ENCODE results near the gene ALOX15.

Gene ALOX15

GRCh38 chr17:4584917-4585637, 56.4 kb downstream of the ALOX15 start:
- no peak for DNase-seq (ENCODE audit: low spot score)
- in situ Hi-C loops (cut with MboI; ENCODE audit: low pct_unique_long_range_greater_than_20kb, low sequenced_read_pairs, unreplicated experiment), result no loop called here
- TF ChIP-seq CTCF (IDR thresholded peaks at IDR 0.05; ENCODE audit: extremely low read depth, insufficient read depth, missing control alignments), result no peak

- in situ Hi-C loops (cut with MboI; ENCODE audit: low pct_unique_long_range_greater_than_20kb, low sequenced_read_pairs, unreplicated experiment), result no loop called here
- TF ChIP-seq CTCF (IDR thresholded peaks at IDR 0.05; ENCODE audit: extremely low read depth, insufficient read depth, missing control alignments), result no peak
- DNase-seq (ENCODE audit: low spot score), result peak; percentile 62
Observed at GRCh38 chr17:4584101-4584916, 57.2 kb downstream of the ALOX15 start, which contains the start of gene SMTNL2. TSS of gene SMTNL2 (plus strand) at chr17:4584529. CDS start at chr17:4584606, 77 bp downstream.

- DNase-seq (ENCODE audit: low spot score), result no peak
- TF ChIP-seq CTCF (IDR thresholded peaks at IDR 0.05; ENCODE audit: extremely low read depth, insufficient read depth, missing control alignments), result no peak
- in situ Hi-C loops (cut with MboI; ENCODE audit: low pct_unique_long_range_greater_than_20kb, low sequenced_read_pairs, unreplicated experiment), result no loop called here
Observed at GRCh38 chr17:4583782-4584100, 57.7 kb downstream of the ALOX15 start.

- no peak for TF ChIP-seq CTCF (IDR thresholded peaks at IDR 0.05; ENCODE audit: extremely low read depth, insufficient read depth, missing control alignments)
- DNase-seq (ENCODE audit: low spot score), result no peak
- in situ Hi-C loops (cut with MboI; ENCODE audit: low pct_unique_long_range_greater_than_20kb, low sequenced_read_pairs, unreplicated experiment), result no loop called here
Observed at GRCh38 chr17:4583206-4583605, 58.3 kb downstream of the ALOX15 start.

- DNase-seq (ENCODE audit: low spot score), result no peak
- no peak for TF ChIP-seq CTCF (IDR thresholded peaks at IDR 0.05; ENCODE audit: extremely low read depth, insufficient read depth, missing control alignments)
- in situ Hi-C loops (cut with MboI; ENCODE audit: low pct_unique_long_range_greater_than_20kb, low sequenced_read_pairs, unreplicated experiment), result no loop called here
Observed at GRCh38 chr17:4582691-4583090, 58.8 kb downstream of the ALOX15 start.

GRCh38 chr17:4582101-4582501, 59.4 kb downstream of the ALOX15 start:
- in situ Hi-C loops (cut with MboI; ENCODE audit: low pct_unique_long_range_greater_than_20kb, low sequenced_read_pairs, unreplicated experiment), result no loop called here
- no peak for DNase-seq (ENCODE audit: low spot score)
- TF ChIP-seq CTCF (IDR thresholded peaks at IDR 0.05; ENCODE audit: extremely low read depth, insufficient read depth, missing control alignments), result no peak

Measured in GM13977 (cell line).